ENCODE results near the gene HS1BP3. TPM values are rescaled to one million over a fixed set of nuclear protein-coding genes. Genes with fewer than 3 reads are reported as not detected.

HS1BP3 gene
- total and polyA plus RNA-seq, 9 of the 15 experiments (the other 6 are each of a cell fraction or from before 2014, with no cell fraction given): 0.41 to 8.3 (median 5.9) TPM

GRCh38 chr2:20593072-20594034, 57.5 kb downstream of the HS1BP3 start (continued):
- TF ChIP-seq, protein P1, sequence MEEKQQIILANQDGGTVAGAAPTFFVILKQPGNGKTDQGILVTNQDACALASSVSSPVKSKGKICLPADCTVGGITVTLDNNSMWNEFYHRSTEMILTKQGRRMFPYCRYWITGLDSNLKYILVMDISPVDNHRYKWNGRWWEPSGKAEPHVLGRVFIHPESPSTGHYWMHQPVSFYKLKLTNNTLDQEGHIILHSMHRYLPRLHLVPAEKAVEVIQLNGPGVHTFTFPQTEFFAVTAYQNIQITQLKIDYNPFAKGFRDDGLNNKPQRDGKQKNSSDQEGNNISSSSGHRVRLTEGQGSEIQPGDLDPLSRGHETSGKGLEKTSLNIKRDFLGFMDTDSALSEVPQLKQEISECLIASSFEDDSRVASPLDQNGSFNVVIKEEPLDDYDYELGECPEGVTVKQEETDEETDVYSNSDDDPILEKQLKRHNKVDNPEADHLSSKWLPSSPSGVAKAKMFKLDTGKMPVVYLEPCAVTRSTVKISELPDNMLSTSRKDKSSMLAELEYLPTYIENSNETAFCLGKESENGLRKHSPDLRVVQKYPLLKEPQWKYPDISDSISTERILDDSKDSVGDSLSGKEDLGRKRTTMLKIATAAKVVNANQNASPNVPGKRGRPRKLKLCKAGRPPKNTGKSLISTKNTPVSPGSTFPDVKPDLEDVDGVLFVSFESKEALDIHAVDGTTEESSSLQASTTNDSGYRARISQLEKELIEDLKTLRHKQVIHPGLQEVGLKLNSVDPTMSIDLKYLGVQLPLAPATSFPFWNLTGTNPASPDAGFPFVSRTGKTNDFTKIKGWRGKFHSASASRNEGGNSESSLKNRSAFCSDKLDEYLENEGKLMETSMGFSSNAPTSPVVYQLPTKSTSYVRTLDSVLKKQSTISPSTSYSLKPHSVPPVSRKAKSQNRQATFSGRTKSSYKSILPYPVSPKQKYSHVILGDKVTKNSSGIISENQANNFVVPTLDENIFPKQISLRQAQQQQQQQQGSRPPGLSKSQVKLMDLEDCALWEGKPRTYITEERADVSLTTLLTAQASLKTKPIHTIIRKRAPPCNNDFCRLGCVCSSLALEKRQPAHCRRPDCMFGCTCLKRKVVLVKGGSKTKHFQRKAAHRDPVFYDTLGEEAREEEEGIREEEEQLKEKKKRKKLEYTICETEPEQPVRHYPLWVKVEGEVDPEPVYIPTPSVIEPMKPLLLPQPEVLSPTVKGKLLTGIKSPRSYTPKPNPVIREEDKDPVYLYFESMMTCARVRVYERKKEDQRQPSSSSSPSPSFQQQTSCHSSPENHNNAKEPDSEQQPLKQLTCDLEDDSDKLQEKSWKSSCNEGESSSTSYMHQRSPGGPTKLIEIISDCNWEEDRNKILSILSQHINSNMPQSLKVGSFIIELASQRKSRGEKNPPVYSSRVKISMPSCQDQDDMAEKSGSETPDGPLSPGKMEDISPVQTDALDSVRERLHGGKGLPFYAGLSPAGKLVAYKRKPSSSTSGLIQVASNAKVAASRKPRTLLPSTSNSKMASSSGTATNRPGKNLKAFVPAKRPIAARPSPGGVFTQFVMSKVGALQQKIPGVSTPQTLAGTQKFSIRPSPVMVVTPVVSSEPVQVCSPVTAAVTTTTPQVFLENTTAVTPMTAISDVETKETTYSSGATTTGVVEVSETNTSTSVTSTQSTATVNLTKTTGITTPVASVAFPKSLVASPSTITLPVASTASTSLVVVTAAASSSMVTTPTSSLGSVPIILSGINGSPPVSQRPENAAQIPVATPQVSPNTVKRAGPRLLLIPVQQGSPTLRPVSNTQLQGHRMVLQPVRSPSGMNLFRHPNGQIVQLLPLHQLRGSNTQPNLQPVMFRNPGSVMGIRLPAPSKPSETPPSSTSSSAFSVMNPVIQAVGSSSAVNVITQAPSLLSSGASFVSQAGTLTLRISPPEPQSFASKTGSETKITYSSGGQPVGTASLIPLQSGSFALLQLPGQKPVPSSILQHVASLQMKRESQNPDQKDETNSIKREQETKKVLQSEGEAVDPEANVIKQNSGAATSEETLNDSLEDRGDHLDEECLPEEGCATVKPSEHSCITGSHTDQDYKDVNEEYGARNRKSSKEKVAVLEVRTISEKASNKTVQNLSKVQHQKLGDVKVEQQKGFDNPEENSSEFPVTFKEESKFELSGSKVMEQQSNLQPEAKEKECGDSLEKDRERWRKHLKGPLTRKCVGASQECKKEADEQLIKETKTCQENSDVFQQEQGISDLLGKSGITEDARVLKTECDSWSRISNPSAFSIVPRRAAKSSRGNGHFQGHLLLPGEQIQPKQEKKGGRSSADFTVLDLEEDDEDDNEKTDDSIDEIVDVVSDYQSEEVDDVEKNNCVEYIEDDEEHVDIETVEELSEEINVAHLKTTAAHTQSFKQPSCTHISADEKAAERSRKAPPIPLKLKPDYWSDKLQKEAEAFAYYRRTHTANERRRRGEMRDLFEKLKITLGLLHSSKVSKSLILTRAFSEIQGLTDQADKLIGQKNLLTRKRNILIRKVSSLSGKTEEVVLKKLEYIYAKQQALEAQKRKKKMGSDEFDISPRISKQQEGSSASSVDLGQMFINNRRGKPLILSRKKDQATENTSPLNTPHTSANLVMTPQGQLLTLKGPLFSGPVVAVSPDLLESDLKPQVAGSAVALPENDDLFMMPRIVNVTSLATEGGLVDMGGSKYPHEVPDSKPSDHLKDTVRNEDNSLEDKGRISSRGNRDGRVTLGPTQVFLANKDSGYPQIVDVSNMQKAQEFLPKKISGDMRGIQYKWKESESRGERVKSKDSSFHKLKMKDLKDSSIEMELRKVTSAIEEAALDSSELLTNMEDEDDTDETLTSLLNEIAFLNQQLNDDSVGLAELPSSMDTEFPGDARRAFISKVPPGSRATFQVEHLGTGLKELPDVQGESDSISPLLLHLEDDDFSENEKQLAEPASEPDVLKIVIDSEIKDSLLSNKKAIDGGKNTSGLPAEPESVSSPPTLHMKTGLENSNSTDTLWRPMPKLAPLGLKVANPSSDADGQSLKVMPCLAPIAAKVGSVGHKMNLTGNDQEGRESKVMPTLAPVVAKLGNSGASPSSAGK (IDR thresholded peaks at IDR 0.05): peak; percentile 37
- TF ChIP-seq HBP1 (CRISPR knock-in tag; IDR thresholded peaks at IDR 0.05) (0 out of 2 replicates have a peak, but pooled peaks have one; percentile 10), NCOR1 (IDR thresholded peaks at IDR 0.05) (peak; percentile 52), SAFB2 (IDR thresholded peaks at IDR 0.05; ENCODE audit: borderline replicate concordance, low read depth, low read length, severe bottlenecking) (no peak), SMARCC2 (IDR thresholded peaks at IDR 0.05; ENCODE audit: low read depth) (peak; percentile 67; the same call in 1 of the 2 replicates), RBFOX2 (IDR thresholded peaks at IDR 0.05; ENCODE audit: low read depth, low read length) (peak; percentile 53)
- TF ChIP-seq, protein P2, sequence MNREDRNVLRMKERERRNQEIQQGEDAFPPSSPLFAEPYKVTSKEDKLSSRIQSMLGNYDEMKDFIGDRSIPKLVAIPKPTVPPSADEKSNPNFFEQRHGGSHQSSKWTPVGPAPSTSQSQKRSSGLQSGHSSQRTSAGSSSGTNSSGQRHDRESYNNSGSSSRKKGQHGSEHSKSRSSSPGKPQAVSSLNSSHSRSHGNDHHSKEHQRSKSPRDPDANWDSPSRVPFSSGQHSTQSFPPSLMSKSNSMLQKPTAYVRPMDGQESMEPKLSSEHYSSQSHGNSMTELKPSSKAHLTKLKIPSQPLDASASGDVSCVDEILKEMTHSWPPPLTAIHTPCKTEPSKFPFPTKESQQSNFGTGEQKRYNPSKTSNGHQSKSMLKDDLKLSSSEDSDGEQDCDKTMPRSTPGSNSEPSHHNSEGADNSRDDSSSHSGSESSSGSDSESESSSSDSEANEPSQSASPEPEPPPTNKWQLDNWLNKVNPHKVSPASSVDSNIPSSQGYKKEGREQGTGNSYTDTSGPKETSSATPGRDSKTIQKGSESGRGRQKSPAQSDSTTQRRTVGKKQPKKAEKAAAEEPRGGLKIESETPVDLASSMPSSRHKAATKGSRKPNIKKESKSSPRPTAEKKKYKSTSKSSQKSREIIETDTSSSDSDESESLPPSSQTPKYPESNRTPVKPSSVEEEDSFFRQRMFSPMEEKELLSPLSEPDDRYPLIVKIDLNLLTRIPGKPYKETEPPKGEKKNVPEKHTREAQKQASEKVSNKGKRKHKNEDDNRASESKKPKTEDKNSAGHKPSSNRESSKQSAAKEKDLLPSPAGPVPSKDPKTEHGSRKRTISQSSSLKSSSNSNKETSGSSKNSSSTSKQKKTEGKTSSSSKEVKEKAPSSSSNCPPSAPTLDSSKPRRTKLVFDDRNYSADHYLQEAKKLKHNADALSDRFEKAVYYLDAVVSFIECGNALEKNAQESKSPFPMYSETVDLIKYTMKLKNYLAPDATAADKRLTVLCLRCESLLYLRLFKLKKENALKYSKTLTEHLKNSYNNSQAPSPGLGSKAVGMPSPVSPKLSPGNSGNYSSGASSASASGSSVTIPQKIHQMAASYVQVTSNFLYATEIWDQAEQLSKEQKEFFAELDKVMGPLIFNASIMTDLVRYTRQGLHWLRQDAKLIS (CRISPR knock-in tag; IDR thresholded peaks at IDR 0.05): no peak
